NCI-H2107 (cell line): ENCODE measurements around the gene CYP11A1.

Experiments used
- DNase-seq: peaks from one replicate; lab custom pipeline; 2025; lab: John Stamatoyannopoulos, UW

The CYP11A1 gene

DNA sequence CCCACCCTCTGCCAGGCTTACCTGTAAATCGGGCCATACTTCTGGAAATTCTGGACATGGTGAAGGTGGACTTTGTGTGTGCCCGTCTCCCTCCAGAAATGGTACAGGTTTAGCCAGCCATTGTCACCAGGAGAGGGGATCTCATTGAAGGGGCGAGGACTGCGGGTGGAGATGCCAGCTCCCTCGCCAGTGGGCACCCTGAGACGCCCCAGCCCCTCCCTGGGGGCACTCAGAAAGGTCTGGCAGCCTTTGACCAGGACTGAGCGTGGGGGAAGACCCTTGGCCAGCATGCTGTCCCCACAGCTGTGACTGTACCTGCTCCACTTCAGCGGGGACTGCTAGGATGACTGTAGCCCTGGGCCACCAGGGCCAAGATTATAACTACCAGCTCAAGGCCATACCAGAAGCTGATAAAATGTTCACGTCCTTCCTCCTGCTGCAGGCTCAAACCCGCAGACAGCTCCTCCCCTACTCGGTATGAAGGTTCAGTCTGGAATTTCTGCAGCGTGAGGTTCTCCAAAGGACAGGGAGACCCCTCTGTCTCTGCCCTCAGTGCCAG, at the start of gene CYP11A1:
CYP11A1 (minus strand) TSS at position 351 of the 559 bp plus-strand sequence; CDS start at position 290, 61 bp downstream.
- DNase-seq, result no peak

GRCh38 chr15:74417225-74417624, 49.8 kb upstream of the CYP11A1 start:
- no peak for DNase-seq

GRCh38 chr15:74415966-74416916, 48.8 kb upstream of the CYP11A1 start:
- DNase-seq, result no peak

DNA sequence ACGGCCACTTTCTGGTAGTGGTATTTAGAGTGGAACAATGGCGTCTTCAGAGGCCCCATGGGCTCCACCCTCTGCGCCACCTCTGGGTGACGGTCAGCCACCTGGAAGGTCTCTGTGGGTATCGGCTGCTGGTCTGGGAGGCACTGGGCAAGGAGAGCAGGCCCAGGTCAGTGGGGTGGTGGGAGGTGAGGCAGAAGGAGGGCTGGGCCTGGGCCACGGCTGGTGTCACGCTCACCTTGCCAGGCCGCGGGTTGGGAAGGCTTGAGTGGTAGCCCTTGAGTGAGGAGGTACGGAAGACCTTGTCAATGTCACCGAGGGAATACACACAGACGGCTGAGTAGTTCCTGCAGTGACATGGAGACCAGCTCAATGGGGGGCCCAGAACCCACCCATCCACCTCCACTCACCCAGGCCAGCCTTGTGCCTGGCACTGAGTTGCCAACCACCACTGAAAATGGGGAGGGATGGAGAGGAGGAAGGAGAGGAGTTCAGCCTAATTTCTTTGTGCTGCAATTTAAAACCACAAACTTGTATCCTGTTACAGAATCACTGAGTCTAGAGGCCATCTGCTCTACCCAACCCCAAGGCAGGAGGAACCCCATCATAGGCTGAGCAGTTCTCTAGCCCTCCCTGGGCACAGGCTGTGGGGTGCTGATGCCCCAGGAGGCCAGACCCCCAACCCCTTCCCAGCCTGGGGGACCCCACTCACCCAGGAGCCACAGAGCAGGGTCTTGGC, 47.3 kb upstream of the CYP11A1 start:
- no peak for DNase-seq

- no peak for DNase-seq
Measured at GRCh38 chr15:74414081-74414580, 46.7 kb upstream of the CYP11A1 start.

DNA sequence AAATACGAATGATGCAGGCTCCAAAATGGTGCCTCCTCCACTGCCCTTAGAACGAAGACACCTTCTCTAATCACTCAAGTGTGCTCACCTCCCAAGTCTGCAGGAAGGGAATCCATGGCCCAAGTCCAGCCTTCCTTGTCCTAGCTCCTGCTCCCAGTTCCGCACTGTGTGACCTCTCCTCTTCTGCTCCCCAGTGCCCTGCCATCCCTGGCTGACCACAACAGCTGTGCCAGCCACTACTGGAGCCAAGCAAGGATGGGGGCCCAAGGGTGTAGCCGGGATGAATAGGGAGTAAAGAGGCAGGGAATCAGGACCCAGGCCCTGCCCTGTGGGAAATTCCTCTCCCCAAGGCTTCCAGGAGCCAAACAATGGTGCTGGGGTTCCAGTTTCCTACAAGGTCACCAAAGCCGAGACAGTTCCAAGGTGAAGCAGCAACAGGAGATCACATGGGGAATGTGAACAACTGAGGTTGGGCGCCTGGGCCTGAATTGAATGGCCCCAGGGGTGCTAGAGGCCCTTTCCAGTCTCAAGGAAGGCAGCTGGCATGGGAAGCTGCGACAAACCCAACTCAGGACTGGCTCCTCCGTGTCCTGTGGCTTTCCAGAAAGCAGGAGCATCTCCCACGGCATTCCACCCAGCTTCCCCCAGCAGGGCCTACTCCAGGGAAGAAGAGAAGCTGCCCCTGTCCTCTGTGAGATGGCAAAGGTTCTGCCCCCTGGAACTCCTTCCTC, 46.1 kb upstream of the CYP11A1 start:
- no peak for DNase-seq

DNA sequence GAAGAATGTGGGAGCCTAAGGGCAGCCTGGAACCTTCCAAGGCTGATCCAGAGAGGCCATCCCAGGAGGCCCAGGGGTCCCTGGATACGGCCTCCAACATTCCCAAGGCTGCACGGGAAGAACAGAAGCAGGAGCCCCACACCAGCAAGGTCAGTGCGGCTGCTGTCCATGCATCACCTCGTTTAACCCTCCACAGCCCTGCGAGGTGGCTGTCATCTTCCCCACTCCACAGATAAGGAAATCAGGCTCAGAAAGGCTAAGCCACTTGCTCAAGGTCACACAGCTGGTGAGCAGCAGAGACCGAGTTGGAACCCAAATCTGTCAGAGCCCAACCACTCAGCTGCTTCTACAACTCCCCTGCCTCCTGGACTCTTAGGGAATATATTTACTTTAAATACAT, 44.7 kb upstream of the CYP11A1 start:
- DNase-seq, result no peak

DNA sequence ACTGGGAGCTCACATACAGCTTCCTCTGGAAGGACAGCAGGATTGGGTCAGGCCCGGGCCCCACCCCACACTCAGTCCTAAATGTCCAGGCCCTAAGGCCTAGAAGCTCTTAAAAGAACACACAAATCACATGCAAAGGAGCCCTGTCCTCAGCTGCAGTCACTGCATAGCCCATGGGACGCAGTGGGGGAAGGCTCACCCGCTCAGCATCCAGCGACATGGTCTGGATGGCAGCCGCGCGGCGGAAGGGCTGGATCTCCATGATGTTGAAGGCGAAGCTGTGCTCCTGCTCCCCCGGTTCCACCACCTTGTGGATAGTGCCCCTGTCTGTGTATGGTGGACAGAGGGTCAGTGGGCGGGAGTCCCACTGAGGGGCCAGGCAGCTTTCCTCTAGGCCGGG, 44.2 kb upstream of the CYP11A1 start:
- no peak for DNase-seq

GRCh38 chr15:74410502-74410901, 43.1 kb upstream of the CYP11A1 start:
- DNase-seq, result no peak

DNA sequence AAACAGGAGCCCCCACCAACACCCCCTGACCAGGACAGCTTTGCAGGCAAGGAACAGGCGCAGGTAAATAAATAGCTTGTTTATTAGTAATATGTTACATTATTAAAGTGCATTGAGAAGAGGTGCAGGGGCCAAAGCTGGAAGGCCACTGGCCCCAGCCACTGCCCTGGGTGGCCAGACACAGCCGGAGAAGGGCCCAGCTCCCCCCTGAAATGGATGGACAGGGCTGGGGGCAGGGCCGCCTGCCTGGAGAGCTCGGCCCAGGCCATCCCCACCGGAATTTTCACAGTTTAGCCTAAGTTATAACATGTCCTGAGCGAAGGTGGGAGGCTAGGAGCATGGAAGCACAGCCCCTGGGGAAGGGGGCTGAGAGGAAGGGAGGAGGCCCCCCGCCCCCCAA, 41.8 kb upstream of the CYP11A1 start:
- DNase-seq, result no peak

DNA sequence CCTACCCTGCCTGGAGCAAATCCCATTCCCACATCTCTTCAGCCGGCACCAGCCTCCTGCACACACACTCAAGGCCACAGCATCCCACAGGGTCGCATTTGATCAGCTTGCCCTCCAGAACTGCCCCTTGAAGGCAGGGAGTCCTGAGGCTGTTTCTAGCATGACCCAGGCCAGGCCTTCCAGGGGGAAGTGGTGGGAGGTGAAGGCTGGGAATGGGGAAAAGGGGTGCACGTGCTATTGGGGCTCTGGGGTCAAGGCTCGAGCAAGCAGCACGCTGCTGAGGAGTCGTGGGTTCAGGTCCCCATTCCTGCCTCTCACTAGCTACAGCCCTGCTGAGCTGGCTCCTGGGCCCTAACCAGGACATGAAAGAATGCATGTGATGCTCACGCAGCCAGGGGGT, 41.4 kb upstream of the CYP11A1 start:
- DNase-seq, result no peak

DNA sequence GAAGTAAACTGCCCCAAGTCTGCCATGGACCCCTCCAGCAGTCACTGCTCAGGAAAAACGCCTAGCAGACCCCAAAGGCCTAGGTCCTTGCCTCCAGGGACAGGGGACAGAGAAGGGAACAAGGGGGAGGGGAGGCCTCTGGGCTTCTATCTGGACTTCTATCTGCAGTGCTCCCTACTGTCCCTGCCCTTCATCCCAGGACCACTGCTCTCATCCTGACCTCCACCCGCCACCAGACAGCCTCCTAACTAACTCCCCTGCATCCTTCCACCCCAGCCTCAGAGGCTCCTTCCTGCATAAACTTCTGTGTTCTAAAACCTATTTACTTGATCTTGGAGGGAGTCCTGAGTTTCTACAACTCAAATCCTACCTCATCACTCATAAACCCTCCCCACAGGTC, 40.9 kb upstream of the CYP11A1 start:
- DNase-seq, result no peak

DNA sequence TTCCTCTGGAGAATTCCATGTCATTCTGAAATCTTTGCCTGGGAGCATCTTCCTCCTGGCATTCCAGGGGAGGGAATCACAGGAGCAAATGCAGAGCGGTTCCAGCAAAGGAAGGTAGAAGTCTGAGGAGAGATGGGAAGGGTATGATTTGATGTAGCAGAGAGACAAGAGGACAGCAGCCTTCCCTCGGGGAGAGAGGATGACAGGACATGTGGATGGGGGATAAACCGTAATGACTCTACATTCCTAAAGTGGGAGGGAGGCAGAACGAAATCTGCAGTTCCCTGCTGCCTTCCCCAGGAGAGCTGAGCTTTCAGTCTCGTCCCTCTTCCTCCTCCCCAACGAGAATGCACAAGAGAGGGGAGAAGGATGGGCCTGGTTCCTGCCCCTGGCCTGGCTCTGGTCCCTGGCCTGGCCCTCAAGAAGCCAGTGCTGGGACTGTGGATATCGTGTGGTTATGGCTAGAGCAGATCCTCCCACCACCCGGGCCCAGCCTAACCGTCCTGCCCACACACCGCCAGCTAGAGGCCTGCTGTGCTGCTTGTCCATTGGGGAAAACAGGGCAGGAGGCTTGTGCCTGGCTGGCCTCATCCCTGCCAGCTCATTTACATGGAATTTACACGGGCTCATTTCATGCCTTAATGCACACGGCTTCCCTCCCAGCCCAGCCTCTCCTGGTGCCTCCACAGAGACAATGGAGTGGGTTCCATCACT, 39.7 kb upstream of the CYP11A1 start:
- DNase-seq, result no peak

DNA sequence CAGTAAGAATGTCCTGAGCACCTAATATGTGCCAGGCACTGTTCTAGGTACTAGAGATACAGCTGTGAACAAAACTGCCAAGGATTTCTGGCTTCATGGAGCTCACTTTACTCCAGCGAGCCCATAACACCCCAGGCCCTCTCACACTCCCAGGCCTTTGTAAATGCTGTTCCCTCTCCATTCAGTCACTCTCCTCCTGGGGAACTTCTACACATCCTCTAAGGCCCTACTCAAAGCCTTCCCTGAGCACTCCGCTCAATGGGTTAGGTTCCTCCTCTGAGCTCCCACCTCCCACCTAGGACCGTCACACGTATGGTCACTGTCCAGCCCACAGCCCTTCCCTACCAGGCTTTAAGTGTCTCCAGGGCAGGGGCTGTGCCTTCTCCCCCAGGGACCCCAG, 39.1 kb upstream of the CYP11A1 start:
- DNase-seq, result no peak

DNA sequence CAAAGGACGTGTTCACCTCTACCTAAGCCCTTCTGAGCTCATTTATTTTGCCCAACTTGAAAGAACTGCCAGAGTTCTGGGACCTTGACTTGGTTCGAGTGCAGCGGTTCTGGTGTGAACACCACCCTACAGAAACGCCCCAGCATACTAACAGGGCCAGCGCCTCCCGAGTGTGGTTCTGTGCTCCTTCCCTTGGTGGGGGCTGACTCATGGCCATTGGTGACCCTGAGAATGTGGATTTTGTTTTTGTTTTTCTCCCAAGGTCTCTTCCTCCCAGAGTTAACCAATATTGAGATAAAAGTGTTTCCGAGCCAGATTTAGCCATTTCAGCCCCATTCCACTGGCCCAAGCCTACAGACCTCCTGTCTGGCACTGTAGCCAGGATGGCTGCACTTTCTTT, 38.4 kb upstream of the CYP11A1 start:
- DNase-seq, result no peak

- DNase-seq, result no peak
Measured at GRCh38 chr15:74403991-74404563, 36.6 kb upstream of the CYP11A1 start.

DNA sequence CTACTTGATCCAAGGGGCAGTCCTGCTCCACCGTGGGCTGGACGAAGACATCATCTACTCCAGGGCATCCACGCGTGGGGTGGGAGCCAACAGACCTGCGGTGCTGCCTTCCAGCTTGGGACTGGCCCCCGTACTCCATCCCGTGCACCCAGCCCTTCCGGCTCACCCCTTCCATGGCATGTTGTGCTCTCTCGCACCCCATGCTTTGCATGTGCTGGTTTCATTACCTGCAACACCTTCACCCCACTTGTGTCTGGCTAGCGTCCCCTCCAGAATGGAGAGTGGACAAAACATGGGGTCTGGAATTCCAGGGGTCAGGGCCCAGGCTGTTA, 36.1 kb upstream of the CYP11A1 start:
- no peak for DNase-seq

DNA sequence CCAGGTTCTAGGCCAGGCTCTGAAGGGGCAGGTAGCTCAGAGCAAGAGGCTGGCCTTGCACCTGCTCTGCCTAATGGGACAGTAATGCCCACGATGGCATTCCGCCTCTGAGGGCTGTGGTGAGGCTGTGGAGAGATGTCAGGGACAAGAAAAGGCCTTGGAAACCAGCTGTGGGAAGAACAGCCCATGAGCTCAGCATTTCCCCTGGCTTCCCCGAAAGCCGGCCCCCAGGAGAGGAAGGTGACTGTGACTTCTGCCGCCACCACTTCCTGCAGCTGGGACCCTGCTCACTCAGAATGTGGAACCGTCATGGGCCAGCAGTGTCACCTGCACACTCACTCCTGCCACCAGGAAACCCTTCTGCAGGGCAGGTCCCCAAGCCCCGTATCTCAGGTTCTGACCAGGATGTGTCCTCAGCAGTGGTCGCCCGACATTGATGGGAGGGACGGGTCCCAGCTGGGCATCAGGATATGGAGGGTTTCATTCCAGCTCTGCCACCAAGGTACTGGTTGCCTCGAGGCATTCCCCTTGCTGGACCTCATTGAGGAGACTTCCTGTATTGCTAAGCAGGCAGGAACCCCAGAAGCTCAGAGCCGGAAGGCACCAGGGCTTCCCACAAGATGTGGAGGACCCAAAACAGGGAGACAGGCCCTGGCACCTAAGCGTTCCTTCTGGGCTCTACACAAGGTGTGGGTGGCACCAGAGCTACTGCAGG, 35.6 kb upstream of the CYP11A1 start:
- DNase-seq, result no peak

DNA sequence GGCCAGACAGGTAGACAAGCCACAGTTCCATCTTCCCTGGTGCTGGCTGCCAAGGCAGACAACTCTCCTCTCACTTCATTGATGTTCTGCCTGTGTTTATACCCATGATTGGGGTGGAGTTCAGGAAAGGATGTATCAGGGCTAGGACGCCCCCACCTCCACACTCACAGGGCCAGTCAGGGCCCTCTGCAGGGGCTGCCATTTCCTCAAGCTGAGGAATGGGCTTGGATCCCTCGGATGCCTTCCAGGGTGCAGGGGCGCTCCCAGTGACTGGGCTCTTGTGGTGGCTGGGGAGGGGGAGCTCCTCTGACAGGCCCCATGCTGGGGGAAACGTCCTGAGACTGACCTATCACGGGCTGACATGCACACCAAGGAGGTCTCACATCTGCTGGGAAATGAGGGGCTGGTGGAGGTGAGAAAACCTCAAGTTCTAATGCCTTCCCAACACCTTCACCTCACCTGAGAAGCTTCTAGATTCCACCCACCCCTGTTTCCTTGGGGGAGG, 34.9 kb upstream of the CYP11A1 start:
- DNase-seq, result no peak
